ENCODE measurements around the gene MEF2A.

MEF2A gene

GRCh38 chr15:99606646-99607045 lies 40.9 kb downstream of the MEF2A start:
- DNase-seq = no peak

DNA sequence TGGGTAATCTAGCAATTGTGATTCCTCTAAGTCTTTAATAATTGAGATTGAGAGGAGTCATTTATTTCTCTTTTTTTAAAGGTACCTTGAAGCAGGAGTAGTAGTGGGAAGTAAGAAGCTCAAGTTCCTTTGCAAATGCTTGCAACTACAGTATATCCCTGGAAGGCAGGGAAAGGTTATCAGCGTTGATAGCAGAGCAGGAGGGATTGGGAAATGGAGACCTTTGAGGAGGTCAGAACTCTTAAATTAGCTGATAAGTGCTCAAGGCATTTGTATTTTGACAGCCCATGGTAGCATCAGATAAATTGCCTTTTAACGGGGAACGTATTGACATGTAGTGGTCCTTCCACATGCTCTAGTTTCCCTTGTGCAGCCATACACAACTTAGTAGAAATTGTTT lies 47.7 kb downstream of the MEF2A start:
- no peak for DNase-seq

GRCh38 chr15:99613887-99614647 lies 48.3 kb downstream of the MEF2A start:
- no peak for DNase-seq

DNA sequence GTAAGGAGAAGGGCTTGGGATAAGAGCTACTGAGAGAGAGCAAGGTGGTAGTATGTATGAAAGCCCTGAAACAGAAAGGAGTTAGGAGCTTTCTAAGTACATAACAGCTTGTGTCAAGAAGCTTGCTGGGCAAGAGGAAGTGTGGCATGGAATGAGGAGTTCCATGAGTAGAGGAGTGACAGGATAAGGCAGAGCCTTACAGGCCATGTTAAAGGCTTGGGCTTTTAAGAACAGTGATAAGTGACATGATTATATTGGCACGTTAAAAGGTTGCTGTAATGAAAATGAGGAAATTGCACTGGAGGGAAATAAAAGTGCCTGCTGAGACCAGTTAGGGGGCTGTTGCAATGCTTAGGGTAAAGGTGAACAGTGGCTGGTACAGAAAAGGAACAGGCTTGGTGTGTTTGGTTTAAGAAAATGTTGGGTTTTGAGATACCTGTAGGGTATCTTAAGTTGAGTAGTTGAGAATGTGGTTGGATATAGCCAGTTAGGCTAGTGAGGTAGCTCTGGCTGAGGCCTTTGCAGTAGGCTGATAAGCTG lies 49.0 kb downstream of the MEF2A start:
- DNase-seq = no peak

DNA sequence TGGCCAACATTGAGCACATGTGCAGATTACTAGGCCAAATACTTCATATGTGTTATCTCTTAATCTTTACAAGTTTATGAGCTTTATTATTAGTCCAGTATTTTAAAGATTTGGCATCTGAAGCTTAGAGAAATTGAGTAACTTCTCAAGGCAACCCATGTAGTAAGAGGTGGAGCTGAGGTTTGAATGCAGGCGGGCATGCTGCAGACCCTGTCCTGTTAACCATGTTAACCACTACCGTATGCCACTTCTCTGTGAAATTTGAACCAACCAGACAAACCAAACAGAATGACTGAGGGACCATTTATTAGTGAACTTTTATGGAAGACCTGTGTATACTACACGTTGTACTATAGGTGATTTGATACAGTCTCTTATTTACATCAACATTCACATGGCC lies 49.7 kb downstream of the MEF2A start:
- DNase-seq = no peak

GRCh38 chr15:99616129-99616528 lies 50.3 kb downstream of the MEF2A start:
- DNase-seq = no peak

DNA sequence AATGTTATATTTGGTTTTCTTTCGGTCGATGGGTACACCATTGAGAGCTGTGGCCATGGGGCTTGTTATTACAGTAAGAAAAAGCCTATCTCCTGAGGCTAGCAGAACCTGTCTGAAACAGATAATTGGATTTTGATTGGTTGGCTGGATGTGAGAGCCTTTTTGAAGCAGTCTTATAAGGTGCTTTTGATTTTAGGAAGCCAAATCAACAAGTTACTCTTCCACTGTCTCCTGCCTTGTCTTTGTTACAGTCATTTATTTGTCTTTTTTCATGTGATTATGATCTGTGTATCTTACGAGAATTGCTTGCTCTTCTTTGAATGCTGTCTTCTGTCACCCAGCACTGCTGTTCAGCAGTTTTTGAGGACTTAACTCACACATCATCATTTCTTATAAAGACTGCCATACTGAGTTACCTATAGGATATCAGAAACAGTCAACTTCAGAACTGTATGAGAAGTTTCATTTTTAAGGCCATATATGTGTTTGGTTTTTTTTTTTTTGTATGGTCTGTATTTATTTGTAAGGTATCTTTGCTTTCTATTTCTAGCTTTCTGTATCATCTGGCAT lies 51.1 kb downstream of the MEF2A start:
- DNase-seq = no peak

DNA sequence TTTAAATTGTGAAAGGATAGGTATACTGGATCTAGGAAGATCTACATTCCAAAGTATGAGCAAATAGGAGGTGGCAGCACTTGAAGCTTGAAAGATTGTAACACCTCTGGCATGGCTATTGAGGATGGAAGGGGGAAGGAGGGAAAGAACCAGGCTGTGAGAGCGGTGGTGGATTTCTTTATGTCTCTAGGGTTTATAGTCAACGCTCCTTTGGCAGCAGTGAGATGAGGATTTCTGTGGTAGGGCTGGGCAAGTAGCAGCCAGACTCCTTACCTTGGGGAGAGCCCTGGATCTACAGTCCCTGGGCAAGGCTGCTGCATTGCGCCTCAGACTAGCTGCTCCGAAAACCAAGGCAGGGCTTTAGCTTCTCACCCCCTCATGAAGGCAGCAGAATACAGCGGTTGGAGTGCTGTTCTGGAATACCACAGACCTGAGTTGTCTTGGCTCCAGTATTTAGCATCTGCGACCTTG lies 53.2 kb downstream of the MEF2A start:
- DNase-seq = no peak

GRCh38 chr15:99619712-99620111 lies 53.9 kb downstream of the MEF2A start:
- DNase-seq = no peak

DNA sequence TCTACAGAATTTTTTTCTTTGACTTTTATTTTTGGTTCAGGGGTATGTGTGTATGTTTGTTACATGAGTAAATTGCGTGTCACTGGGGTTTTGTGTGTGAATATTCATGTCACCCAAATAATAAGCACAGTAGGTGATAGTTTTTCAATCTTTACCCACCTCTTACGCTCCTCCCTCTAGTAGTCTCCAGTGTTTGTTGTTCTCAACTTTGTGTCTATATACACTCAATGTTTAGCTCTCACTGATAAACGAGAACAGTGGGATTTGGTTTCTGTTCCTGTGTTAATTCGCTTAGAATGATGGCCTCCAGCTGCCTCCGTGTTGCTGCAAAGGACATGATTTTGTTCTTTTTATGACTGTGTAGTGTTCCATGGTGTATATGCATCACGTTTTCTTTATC lies 54.4 kb downstream of the MEF2A start:
- DNase-seq = no peak

DNA sequence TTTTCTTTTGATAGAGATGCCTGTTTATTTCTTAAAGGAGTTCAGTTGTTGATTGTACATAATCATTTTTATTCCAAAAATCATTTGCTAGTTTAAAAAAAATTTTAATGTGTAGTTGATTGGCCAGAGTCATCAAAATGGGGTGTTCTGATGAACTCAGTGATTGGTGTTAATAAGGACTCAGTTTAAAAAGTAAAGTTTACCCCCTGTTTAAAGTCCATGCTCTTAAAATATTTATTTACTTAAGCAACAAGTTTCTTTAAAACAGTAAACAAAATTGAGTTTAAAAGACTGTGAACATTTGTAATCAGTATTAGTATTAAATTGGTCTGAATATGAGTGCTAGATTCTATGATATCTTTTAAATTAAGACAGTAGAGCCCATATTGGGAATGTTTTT lies 56.0 kb downstream of the MEF2A start:
- DNase-seq = no peak

DNA sequence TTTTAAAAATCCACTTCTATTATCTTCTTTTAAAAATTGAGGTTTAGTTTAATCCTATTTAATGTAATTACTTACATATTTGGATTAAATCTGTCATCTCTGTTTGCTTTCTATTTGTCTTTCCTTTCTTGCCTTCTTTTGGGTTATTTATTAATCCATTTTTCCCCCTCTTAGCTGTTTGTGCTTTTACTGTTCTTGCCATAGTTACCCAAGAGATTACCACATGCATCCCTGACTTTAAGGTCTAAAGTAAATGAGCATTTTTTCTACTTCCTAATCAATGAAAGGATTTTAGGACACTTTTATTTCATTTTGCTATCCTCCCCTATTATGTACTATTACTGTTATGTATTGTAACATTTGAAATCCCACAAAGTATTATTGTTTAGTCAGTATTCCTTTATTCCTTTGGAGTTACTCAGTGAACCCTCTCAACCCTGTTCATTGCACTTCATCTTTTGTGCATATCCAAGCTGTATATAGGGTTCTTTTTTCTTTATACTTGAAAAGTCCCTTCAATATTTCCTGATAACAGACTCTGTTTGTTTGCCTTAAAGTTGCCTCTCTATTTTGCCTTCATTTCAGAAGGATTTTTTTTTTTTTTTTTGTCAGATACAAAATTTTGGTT lies 62.7 kb downstream of the MEF2A start:
- no peak for DNase-seq

GRCh38 chr15:99630607-99631131 lies 64.9 kb downstream of the MEF2A start:
- DNase-seq = no peak

GRCh38 chr15:99631255-99631654 lies 65.5 kb downstream of the MEF2A start:
- no peak for DNase-seq

DNA sequence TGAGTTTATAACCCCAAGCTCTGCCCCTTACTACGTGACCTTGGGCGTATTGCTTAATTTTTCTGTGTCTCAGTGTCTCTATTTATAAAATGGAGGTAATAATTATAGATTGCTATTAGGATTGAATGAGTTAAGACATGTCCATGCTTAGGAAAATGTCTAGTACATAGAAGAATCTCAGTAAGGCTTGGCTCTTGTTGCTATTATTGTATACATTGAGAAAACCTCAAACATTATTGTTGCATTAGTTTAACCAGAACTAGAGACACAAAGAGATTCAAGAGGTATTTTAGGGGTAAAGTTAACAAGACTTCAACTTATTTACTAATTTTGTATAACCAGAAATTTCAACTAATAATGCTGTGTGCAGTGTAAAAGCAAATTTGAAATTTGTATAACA lies 66.7 kb downstream of the MEF2A start:
- no peak for DNase-seq

DNA sequence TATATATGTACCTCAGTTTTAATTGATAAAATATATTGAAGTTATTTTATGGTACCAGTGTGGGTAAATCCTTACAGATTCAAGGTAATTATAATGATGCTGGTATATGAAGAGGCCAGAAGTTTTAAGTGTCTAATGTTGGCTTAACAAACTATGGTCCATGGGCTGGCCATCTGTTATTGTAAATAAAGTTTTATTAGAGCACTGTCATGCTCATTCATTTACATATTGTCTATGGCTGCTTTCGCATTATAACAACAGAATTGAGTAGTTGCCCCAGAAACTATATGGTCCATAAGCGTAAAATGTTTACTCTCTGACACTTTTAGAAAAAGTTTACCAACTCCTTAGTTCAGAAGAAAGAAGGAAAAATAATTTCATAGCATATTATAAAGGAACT lies 67.9 kb downstream of the MEF2A start:
- no peak for DNase-seq

DNA sequence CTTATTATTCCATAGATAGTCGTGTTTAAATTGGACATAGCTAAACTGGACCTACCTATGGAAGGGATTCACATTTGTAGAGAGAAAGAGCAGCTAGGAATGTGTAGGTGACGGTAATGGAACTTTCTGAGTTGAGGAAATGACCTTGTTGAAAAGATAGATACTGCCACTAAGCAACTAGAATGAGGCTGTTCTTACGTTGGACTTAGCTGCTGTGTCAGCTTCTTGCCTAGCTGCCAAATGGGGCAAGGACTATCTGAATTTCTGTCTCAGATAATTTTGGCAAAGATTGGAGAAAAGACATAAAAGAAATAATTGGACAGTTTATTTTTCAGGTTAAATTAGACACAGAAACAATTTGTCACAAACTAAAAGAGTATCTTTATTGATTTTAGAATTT lies 68.8 kb downstream of the MEF2A start:
- DNase-seq = no peak

DNA sequence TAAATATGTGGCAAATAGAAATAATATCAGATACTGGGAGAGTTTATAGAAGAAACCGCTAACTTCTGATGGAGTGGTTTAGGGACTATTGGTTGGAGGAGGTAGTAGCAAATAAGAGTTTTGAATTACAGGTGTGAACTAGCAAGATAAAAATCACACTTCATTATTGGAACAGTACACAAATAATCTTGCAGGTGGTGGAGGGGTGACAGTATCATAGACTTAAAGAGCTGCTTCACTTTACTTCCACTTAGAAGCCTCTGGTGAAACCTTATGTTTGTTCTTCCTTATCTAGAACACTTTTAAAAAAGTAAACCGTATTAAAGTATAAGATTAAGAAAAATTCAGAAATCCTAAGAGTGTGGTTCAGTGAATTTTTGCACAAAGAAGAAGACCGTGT lies 69.4 kb downstream of the MEF2A start:
- no peak for DNase-seq

DNA sequence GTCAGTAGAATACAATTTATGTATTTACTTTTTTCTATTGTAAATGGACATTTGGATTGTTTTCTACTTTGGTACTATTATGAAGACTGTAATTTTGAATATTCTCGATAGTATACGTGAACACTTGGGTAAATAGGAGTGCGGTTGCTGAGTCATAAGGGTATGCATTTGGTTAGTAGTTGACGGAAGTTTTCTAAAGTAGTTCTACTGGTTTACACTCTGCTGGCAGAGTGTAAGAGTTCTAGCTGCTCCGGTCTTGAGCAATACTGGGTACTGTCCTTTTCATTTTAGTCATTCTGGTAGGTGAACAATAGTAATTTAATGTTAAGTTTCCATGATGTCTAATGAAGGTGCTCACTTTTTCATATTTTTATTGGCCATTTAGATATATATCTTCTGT lies 70.0 kb downstream of the MEF2A start:
- DNase-seq = no peak

DNA sequence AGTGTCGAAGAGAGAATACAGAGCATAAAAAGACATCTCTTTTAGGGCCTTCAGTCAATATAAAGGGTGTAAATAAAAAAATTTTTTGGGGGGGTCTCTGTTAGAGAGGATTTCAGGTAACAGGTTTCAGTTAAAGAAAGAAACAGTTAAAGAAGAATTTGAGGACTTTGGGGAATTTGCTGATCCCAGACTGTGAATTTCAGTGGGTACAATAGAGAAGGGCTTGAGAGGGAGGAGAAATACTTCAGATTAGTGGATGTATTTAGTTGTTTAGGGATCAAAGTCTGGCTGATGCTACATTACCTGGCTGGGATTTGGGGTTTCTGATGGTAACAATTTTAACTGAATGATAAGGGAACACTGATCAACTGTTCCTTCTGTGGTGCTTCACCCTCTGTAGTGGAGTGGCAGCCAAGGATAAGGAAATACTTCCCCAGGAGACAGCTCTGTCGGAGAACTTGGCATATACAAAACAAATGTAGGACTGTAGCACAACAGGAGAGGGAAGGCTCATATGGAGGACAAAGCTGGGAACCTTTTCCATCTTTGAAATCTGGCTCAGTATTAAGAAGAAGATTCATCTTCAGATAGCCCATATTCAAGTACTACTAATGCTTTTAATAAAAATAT lies 79.2 kb downstream of the MEF2A start:
- DNase-seq = no peak

DNA sequence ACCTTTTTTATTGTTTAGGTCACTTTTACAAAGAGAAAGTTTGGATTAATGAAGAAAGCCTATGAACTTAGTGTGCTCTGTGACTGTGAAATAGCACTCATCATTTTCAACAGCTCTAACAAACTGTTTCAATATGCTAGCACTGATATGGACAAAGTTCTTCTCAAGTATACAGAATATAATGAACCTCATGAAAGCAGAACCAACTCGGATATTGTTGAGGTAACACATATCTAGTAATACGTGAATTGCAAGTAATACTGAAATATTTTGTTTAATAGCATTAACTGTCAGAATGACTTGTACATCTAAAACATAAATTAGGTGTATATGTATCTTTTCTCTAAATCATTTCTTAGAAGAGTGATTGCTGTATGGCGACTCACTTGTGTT lies 79.8 kb downstream of the MEF2A start:
- DNase-seq = no peak

- no peak for DNase-seq
Measured at GRCh38 chr15:99645951-99646350, 80.2 kb downstream of the MEF2A start.

- no peak for DNase-seq
Measured at GRCh38 chr15:99651023-99651807, 85.4 kb downstream of the MEF2A start.
